ENCODE measurements around the gene CACNA1C.
A peak's percentile ranks its signal among the peaks of the same experiment; 100 is the strongest.

CACNA1C gene

DNA sequence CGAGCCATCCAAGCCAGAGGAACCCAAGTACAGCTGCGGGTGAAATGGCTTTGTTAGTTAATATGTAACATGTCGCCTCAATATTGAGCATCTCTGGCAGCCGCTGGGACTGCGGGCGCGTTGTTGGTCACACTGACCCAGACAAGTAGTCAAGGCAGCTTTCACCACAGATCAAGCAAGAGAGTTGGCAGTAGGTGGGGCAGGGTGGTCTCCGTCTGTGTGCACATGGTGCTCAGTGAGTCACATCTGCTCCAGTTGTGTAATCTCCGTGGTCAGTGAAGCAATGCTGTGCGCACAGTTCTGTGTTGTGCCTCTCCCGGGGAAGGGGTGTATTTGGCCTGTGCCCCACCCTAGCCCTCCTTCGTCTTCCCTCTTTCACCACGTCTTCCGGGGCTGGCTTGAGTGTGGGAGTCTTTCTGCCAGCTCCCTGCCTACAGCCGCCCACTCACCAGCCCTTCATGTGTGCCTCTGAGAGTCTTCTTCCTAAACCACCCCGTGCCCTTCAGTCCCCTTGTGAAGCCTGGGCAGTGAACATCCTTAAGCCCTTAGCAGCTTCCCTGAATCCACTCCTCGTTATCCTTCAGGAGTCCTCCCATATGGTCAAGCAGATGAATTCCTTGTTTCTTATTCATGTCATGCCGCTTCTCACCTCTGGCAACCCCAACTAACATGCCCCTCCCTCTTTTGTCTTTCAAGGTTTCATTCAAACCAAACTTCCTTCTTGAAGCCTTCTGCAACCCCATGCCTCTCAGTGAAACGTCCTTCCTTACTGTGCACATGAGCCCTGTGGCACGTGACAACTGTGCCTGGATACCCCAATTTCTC, 242.1 kb downstream of the CACNA1C start:
- no peak overlapping the region for H3K9ac ChIP-seq (ENCODE audit: low read depth in 1 of 2, low read length in 2 of 2)
- H3K9me3 ChIP-seq (ENCODE audit: control insufficient read depth in 1 of 2, low read length in 2 of 2) = no peaks in the 10 kb centered on the region
- no peak overlapping the region for H3K27ac ChIP-seq (ENCODE audit: low read depth, low read length)
- no peak overlapping the region for H3K4me3 ChIP-seq (ENCODE audit: low read depth in 1 of 2, low read length in 2 of 2)
- no peaks in the 10 kb centered on the region for H3K27me3 ChIP-seq (ENCODE audit: control insufficient read depth in 1 of 2, insufficient read depth in 2 of 2, low read length in 2 of 2)
- no peaks in the 10 kb centered on the region for H3K36me3 ChIP-seq (ENCODE audit: control insufficient read depth in 1 of 2, insufficient read depth in 2 of 2, low read length in 2 of 2)
- peaks cover 0 to 11% of the 10 kb centered on the region in 2 donors for H3K4me1 ChIP-seq (ENCODE audit: control insufficient read depth in 1 of 2, insufficient read depth in 2 of 2, low read length in 2 of 2)

DNA sequence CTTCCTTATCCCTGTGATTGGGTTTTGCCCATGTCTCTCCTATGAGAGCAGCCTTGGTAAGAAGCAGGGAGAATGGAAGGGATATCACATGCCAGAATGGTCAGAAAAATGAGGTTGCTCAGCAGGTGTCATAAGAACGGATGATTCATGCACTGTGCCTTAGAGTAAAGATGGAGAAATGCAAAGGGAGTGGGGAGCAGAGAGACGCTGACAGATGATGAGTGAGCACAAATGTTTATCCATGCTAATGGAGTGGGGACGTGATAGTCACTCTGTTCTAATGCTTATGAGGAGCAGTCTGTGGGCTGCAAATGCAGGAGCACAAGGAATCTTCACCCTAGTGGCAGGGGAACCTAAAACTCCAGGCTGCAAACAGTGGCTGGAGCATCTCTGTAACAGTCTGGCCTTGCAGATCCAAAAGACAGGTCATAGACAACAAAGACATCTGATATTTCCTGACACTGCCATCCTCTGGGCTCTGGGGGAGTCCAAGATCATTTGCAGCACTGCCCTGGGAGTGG, 243.2 kb downstream of the CACNA1C start:
- Histone ChIP-seq H3K9me3 (ENCODE audit: control insufficient read depth in 1 of 2, low read length in 2 of 2) (no peaks in the 10 kb centered on the region), H3K4me3 (ENCODE audit: low read depth in 1 of 2, low read length in 2 of 2) (no peak overlapping the region), H3K27ac (ENCODE audit: low read depth, low read length) (no peak overlapping the region), H3K4me1 (ENCODE audit: control insufficient read depth in 1 of 2, insufficient read depth in 2 of 2, low read length in 2 of 2) (peaks cover 0 to 11% of the 10 kb centered on the region in 2 donors), H3K36me3 (ENCODE audit: control insufficient read depth in 1 of 2, insufficient read depth in 2 of 2, low read length in 2 of 2) (no peaks in the 10 kb centered on the region), H3K9ac (ENCODE audit: low read depth in 1 of 2, low read length in 2 of 2) (no peak overlapping the region), H3K27me3 (ENCODE audit: control insufficient read depth in 1 of 2, insufficient read depth in 2 of 2, low read length in 2 of 2) (no peaks in the 10 kb centered on the region)

DNA sequence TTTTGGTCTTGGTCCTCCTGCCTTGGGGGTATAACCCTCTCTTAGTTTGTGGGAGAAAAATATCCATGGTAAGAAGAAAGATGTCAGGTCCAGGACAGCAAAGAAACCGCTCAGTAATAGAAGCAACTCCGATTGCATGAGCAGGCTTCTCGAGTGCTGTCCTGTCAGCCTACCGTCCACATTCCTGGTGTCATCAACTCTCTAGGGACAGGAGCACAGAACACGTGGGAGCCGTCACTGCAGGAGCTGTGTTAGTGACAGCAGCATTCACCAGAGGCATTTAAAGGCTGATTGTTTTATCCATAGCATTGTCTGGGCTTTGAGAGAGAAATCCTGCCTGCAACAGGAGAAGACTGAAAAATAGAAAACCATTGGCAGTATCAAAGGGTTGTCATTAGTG, 244.2 kb downstream of the CACNA1C start:
- no peak overlapping the region for H3K4me3 ChIP-seq (ENCODE audit: low read depth in 1 of 2, low read length in 2 of 2)
- H3K27ac ChIP-seq (ENCODE audit: low read depth, low read length) = no peak overlapping the region
- H3K27me3 ChIP-seq (ENCODE audit: control insufficient read depth in 1 of 2, insufficient read depth in 2 of 2, low read length in 2 of 2) = no peaks in the 10 kb centered on the region
- no peaks in the 10 kb centered on the region for H3K9me3 ChIP-seq (ENCODE audit: control insufficient read depth in 1 of 2, low read length in 2 of 2)
- no peaks in the 10 kb centered on the region for H3K36me3 ChIP-seq (ENCODE audit: control insufficient read depth in 1 of 2, insufficient read depth in 2 of 2, low read length in 2 of 2)
- H3K9ac ChIP-seq (ENCODE audit: low read depth in 1 of 2, low read length in 2 of 2) = no peak overlapping the region
- H3K4me1 ChIP-seq (ENCODE audit: control insufficient read depth in 1 of 2, insufficient read depth in 2 of 2, low read length in 2 of 2) = peaks cover 0 to 13% of the 10 kb centered on the region in 2 donors

DNA sequence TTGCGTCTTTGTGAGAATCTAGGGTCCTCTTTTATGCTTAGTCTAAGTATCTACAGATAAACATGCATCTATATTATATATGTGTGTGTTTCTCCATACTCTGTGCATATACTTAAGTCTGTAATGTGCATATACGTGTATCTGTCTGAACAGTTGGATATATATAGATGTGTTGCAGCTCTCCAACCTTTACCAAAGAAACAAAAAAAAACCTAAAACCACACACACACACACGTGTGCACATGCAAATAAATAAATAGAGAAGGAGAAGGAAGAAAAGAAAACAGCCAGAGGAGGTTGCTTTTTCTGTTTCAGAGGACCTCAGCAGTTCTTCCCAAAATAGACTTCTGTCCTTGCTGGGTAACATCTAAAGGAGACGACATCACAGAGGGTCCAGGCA, 244.9 kb downstream of the CACNA1C start:
- Histone ChIP-seq H3K36me3 (ENCODE audit: control insufficient read depth in 1 of 2, insufficient read depth in 2 of 2, low read length in 2 of 2) (no peaks in the 10 kb centered on the region), H3K27me3 (ENCODE audit: control insufficient read depth in 1 of 2, insufficient read depth in 2 of 2, low read length in 2 of 2) (no peaks in the 10 kb centered on the region), H3K4me1 (ENCODE audit: control insufficient read depth in 1 of 2, insufficient read depth in 2 of 2, low read length in 2 of 2) (peaks cover 0 to 15% of the 10 kb centered on the region in 2 donors), H3K9ac (ENCODE audit: low read depth in 1 of 2, low read length in 2 of 2) (no peak overlapping the region), H3K4me3 (ENCODE audit: low read depth in 1 of 2, low read length in 2 of 2) (no peak overlapping the region), H3K27ac (ENCODE audit: low read depth, low read length) (no peak overlapping the region), H3K9me3 (ENCODE audit: control insufficient read depth in 1 of 2, low read length in 2 of 2) (no peaks in the 10 kb centered on the region)

DNA sequence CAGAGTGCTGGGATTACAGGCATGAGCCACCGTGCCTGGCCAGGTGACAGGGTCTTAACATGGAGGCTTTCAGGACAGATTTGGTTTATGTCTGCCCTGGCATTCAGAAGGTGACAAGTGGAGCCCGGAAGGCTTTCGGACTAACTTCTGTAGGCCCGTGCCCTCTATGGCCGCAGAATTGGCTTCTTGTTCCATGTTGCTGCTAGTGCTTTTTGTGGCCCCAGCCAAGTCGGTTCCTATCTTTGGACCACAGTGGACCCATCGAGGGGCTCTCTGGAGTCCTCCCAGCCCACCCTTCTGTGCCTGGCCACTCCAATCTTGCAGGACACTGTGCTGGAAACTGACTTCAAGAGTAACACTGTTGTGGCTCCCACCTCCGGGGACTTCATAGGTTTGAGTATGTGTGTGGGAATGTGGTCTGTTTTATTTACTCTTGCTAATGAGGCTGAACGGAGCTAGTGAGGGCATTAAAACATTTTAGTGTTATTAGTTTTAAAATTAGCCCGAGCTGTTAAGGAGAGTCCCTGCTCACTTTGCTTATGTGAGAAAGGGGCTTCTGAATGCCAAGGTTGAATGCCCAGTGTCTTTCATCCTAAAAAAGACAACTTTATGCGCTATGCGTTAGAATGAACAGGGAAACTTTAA, 245.9 kb downstream of the CACNA1C start:
- Histone ChIP-seq H3K4me3 (ENCODE audit: low read depth in 1 of 2, low read length in 2 of 2) (no peak overlapping the region), H3K9me3 (ENCODE audit: control insufficient read depth in 1 of 2, low read length in 2 of 2) (no peaks in the 10 kb centered on the region), H3K4me1 (ENCODE audit: control insufficient read depth in 1 of 2, insufficient read depth in 2 of 2, low read length in 2 of 2) (peaks cover 0 to 15% of the 10 kb centered on the region in 2 donors), H3K27ac (ENCODE audit: low read depth, low read length) (no peak overlapping the region), H3K27me3 (ENCODE audit: control insufficient read depth in 1 of 2, insufficient read depth in 2 of 2, low read length in 2 of 2) (no peaks in the 10 kb centered on the region), H3K9ac (ENCODE audit: low read depth in 1 of 2, low read length in 2 of 2) (no peak overlapping the region), H3K36me3 (ENCODE audit: control insufficient read depth in 1 of 2, insufficient read depth in 2 of 2, low read length in 2 of 2) (no peaks in the 10 kb centered on the region)

DNA sequence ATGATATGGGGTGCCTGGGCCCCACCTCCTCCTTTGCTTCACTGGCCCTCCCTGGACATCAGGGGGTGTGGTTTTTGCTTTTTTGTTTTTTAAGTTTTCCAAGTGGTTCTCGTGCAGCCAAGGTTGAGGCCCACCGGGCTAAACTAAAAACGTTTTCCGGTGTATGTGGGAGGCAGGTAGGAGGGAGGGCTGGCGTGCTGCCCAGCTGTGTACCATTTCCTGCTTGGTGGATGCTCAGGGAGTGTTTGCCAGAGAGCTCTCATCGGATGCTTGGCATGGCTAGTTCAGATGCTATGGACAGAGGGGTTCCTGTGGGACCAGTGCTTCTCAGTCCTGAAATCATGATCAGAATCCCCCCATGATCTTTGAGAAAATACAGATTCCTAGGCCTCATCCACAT, 246.4 kb downstream of the CACNA1C start:
- Histone ChIP-seq H3K36me3 (ENCODE audit: control insufficient read depth in 1 of 2, insufficient read depth in 2 of 2, low read length in 2 of 2) (no peaks in the 10 kb centered on the region), H3K9me3 (ENCODE audit: control insufficient read depth in 1 of 2, low read length in 2 of 2) (no peaks in the 10 kb centered on the region), H3K27me3 (ENCODE audit: control insufficient read depth in 1 of 2, insufficient read depth in 2 of 2, low read length in 2 of 2) (no peaks in the 10 kb centered on the region), H3K4me3 (ENCODE audit: low read depth in 1 of 2, low read length in 2 of 2) (no peak overlapping the region), H3K27ac (ENCODE audit: low read depth, low read length) (no peak overlapping the region), H3K4me1 (ENCODE audit: control insufficient read depth in 1 of 2, insufficient read depth in 2 of 2, low read length in 2 of 2) (peaks cover 0 to 15% of the 10 kb centered on the region in 2 donors), H3K9ac (ENCODE audit: low read depth in 1 of 2, low read length in 2 of 2) (no peak overlapping the region)

DNA sequence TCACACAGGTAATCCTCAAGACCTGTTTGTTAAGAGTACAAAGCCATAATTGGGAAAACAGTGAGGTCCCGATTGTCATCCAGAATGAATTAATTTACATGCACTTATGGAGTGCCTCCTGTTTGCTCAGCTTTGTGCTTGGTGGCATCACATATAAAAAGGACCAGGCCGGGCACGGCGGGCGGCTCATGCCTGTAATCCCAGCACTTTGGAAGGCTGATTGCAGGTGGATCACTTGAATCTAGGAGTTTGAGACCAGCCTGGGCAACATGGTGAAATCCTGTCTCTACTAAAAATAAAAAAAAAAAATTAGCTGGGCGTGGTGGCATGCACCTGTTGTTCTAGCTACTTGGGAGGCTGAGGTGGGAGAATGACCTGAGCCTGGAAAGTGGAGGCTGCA, 247.4 kb downstream of the CACNA1C start:
- H3K27me3 ChIP-seq (ENCODE audit: control insufficient read depth in 1 of 2, insufficient read depth in 2 of 2, low read length in 2 of 2) = no peaks in the 10 kb centered on the region
- no peak overlapping the region for H3K4me3 ChIP-seq (ENCODE audit: low read depth in 1 of 2, low read length in 2 of 2)
- no peaks in the 10 kb centered on the region for H3K9me3 ChIP-seq (ENCODE audit: control insufficient read depth in 1 of 2, low read length in 2 of 2)
- no peaks in the 10 kb centered on the region for H3K36me3 ChIP-seq (ENCODE audit: control insufficient read depth in 1 of 2, insufficient read depth in 2 of 2, low read length in 2 of 2)
- H3K4me1 ChIP-seq (ENCODE audit: control insufficient read depth in 1 of 2, insufficient read depth in 2 of 2, low read length in 2 of 2) = peaks cover 0 to 5% of the 10 kb centered on the region in 2 donors
- H3K9ac ChIP-seq (ENCODE audit: low read depth in 1 of 2, low read length in 2 of 2) = no peak overlapping the region
- H3K27ac ChIP-seq (ENCODE audit: low read depth, low read length) = no peak overlapping the region

DNA sequence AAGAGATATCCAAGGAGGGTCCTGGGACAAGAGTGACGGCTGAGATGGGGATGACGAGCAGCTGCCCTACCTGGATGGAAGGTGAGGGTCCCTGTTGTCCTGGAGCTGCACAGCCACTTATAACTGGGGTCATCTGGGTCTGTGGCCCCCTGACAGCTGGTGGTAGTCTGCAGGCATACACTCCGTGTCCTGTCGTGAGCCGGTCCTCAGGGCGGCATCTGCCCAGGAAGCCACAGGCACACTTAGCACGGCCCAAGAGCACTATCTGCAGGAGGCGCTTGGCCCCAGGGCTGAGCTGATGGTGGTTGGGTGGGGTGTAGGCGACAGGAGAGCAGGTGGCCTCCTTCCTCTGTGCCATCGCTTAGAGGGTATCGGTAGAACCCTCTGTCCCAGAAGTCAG, 248.1 kb downstream of the CACNA1C start:
- no peak overlapping the region for H3K27ac ChIP-seq (ENCODE audit: low read depth, low read length)
- no peaks in the 10 kb centered on the region for H3K9me3 ChIP-seq (ENCODE audit: control insufficient read depth in 1 of 2, low read length in 2 of 2)
- H3K4me1 ChIP-seq (ENCODE audit: control insufficient read depth in 1 of 2, insufficient read depth in 2 of 2, low read length in 2 of 2) = peaks cover 0 to 5% of the 10 kb centered on the region in 2 donors
- no peak overlapping the region for H3K4me3 ChIP-seq (ENCODE audit: low read depth in 1 of 2, low read length in 2 of 2)
- no peak overlapping the region for H3K9ac ChIP-seq (ENCODE audit: low read depth in 1 of 2, low read length in 2 of 2)
- H3K27me3 ChIP-seq (ENCODE audit: control insufficient read depth in 1 of 2, insufficient read depth in 2 of 2, low read length in 2 of 2) = no peaks in the 10 kb centered on the region
- H3K36me3 ChIP-seq (ENCODE audit: control insufficient read depth in 1 of 2, insufficient read depth in 2 of 2, low read length in 2 of 2) = no peaks in the 10 kb centered on the region

DNA sequence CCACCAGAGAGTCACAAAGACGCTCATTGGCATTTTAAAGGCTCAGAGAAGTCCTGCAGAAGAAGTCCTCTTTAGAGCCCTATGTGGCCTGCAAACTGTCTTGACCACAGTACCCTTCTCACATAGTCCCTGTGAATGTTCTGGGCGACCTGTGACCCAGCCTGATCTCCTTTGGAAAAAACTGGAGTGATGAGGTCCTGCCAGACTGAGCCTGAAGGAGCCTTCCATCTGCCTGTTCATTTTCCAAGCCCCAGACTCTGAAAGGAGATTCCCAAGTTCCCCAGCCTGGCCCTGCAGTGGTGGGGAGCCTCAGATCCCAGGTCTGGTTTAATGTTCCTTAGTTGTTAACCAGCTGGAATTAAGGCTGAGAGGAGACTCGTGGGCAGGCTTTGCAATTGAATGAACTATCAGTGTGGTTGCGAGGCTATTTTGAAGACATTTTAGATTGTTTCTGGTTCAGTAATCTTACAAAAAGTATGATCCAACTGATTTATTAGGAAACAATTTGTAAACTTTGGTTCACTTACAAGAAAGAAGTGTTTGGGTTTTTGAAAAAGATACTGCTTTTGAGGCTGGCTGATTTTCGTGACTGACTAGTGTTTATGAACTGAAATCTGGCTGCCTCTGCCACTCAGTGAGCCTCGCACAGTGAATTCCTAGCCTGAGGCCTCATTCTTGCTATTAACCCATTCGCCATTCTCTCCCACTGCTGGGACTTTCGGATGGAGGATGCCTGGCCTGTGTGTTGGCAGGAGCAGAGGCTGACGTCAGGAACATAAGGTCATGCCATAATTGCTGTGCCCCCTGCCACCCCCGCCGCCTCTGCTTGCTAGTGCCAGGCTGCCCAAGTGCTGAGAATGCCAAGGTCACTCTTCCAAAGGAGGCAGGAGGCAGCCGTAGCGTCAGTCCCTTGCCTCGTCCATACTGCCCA, 249.0 kb downstream of the CACNA1C start:
- H3K27ac ChIP-seq (ENCODE audit: low read depth, low read length) = peak overlapping the region; percentile 17
- no peaks in the 10 kb centered on the region for H3K9me3 ChIP-seq (ENCODE audit: control insufficient read depth in 1 of 2, low read length in 2 of 2)
- H3K9ac ChIP-seq (ENCODE audit: low read depth in 1 of 2, low read length in 2 of 2) = no peak overlapping the region
- no peaks in the 10 kb centered on the region for H3K27me3 ChIP-seq (ENCODE audit: control insufficient read depth in 1 of 2, insufficient read depth in 2 of 2, low read length in 2 of 2)
- H3K36me3 ChIP-seq (ENCODE audit: control insufficient read depth in 1 of 2, insufficient read depth in 2 of 2, low read length in 2 of 2) = no peaks in the 10 kb centered on the region
- H3K4me3 ChIP-seq (ENCODE audit: low read depth in 1 of 2, low read length in 2 of 2) = no peak overlapping the region
- H3K4me1 ChIP-seq (ENCODE audit: control insufficient read depth in 1 of 2, insufficient read depth in 2 of 2, low read length in 2 of 2) = peaks cover 0 to 5% of the 10 kb centered on the region in 2 donors
